NCI-H69 (cell line): Measurements from ENCODE around the gene EPB41L2.
A peak's percentile ranks its signal among the peaks of the same experiment; 100 is the strongest.

Experiments used
- DNase-seq: peaks from one replicate; lab custom pipeline; 2025; lab: John Stamatoyannopoulos, UW

The EPB41L2 gene

GRCh38 chr6:130865793-130866192 is 197.3 kb downstream of the EPB41L2 start:
- DNase-seq, result no peak

GRCh38 chr6:130864344-130864743 is 198.7 kb downstream of the EPB41L2 start:
- no peak for DNase-seq

- DNase-seq, result no peak
These were observed 199.4 kb downstream of the EPB41L2 start for GRCh38 chr6:130863415-130864230.

- no peak for DNase-seq
These were observed 200.7 kb downstream of the EPB41L2 start for GRCh38 chr6:130862370-130862769.

- no peak for DNase-seq
These were observed 203.7 kb downstream of the EPB41L2 start for GRCh38 chr6:130859161-130859867.

GRCh38 chr6:130858498-130859160 is 204.4 kb downstream of the EPB41L2 start:
- DNase-seq, result no peak

- DNase-seq, result no peak
These were observed 205.0 kb downstream of the EPB41L2 start for GRCh38 chr6:130858054-130858453.

GRCh38 chr6:130853555-130854183 is 209.4 kb downstream of the EPB41L2 start:
- no peak for DNase-seq

- no peak for DNase-seq
These were observed 210.0 kb downstream of the EPB41L2 start for GRCh38 chr6:130852844-130853554.

GRCh38 chr6:130851026-130851425 is 212.0 kb downstream of the EPB41L2 start:
- no peak for DNase-seq

GRCh38 chr6:130849594-130849993 is 213.5 kb downstream of the EPB41L2 start:
- DNase-seq, result peak; percentile 21

- DNase-seq, result peak; percentile 15
These were observed 214.1 kb downstream of the EPB41L2 start for GRCh38 chr6:130848945-130849344.

- DNase-seq, result no peak
These were observed 215.8 kb downstream of the EPB41L2 start for GRCh38 chr6:130847001-130847910.

GRCh38 chr6:130846501-130846900 is 216.5 kb downstream of the EPB41L2 start:
- DNase-seq, result no peak

GRCh38 chr6:130843575-130844320 is 219.3 kb downstream of the EPB41L2 start:
- peak; percentile 33 for DNase-seq

GRCh38 chr6:130841128-130841728 is 221.8 kb downstream of the EPB41L2 start:
- no peak for DNase-seq

- peak; percentile 2 for DNase-seq
These were observed 223.0 kb downstream of the EPB41L2 start for GRCh38 chr6:130840050-130840449.

GRCh38 chr6:130839379-130839778 is 223.7 kb downstream of the EPB41L2 start:
- no peak for DNase-seq

GRCh38 chr6:130838951-130839350 is 224.1 kb downstream of the EPB41L2 start:
- DNase-seq, result no peak
